GM23248 (cell line): ENCODE data around the gene NUMA1. TPM values are rescaled to one million over a fixed set of nuclear protein-coding genes. Genes with fewer than 3 reads are reported as not detected.
A peak's percentile ranks its signal among the peaks of the same experiment; 100 is the strongest.

Experiments used
- DNase-seq: peaks from one replicate; pipeline ENCODE4 v3.0.0-alpha.2; 2015
- H2AFZ ChIP-seq: fragments of 200-600 bp; sonication (generic); 2 replicates; pipeline ENCODE4 v1.6.1; 2016; ENCODE audit warnings: antibody characterized with exemption
- H3F3A ChIP-seq: fragments of 200-600 bp; sonication (generic); 2 replicates; pipeline ENCODE4 v1.6.1; 2016; ENCODE audit warnings: mild to moderate bottlenecking, antibody characterized with exemption, mixed run types; ENCODE audit not compliant: insufficient read depth
- H3K27ac ChIP-seq: fragments of 200-600 bp; sonication (generic); 2 replicates; pipeline ENCODE4 v1.5.1; 2016; ENCODE audit warnings: mild to moderate bottlenecking
- H3K27me3 ChIP-seq: fragments of 200-600 bp; sonication (generic); replicated peaks from 2 replicates; pipeline ENCODE4 v1.6.1; 2016; ENCODE audit warnings: mild to moderate bottlenecking; ENCODE audit not compliant: insufficient read depth
- H3K36me3 ChIP-seq: fragments of 200-600 bp; sonication (generic); 2 replicates; pipeline ENCODE4 v1.6.1; 2016; ENCODE audit warnings: low read depth, mild to moderate bottlenecking
- H3K4me1 ChIP-seq: fragments of 200-600 bp; sonication (generic); 2 replicates; pipeline ENCODE4 v1.6.1; 2016; ENCODE audit warnings: mild to moderate bottlenecking; ENCODE audit not compliant: insufficient read depth
- H3K4me2 ChIP-seq: fragments of 200-600 bp; sonication (generic); one replicate; pipeline ENCODE4 v1.6.1; 2016; ENCODE audit warnings: mild to moderate bottlenecking; ENCODE audit not compliant: unreplicated experiment
- H3K4me3 ChIP-seq: fragments of 200-600 bp; sonication (generic); 2 replicates; pipeline ENCODE4 v1.5.1; 2016; ENCODE audit warnings: mild to moderate bottlenecking
- H3K79me2 ChIP-seq: fragments of 200-600 bp; sonication (generic); 2 replicates; pipeline ENCODE4 v1.6.1; 2016; ENCODE audit warnings: mild to moderate bottlenecking; ENCODE audit not compliant: insufficient read depth
- H3K9ac ChIP-seq: fragments of 200-600 bp; sonication (generic); 2 replicates; pipeline ENCODE4 v1.6.1; 2016; ENCODE audit warnings: mild to moderate bottlenecking
- H3K9me2 ChIP-seq: fragments of 200-600 bp; sonication (generic); 2 replicates; pipeline ENCODE4 v1.6.1; 2016; ENCODE audit warnings: mixed run types, mild to moderate bottlenecking, moderate library complexity; ENCODE audit not compliant: insufficient read depth
- H3K9me3 ChIP-seq: fragments of 200-600 bp; sonication (generic); one replicate; pipeline ENCODE4 v1.6.1; 2017; ENCODE audit warnings: low read depth
- H4K20me1 ChIP-seq: fragments of 200-600 bp; sonication (generic); 2 replicates; pipeline ENCODE4 v1.6.0; 2016; ENCODE audit not compliant: insufficient read depth
- EZH2 ChIP-seq: fragments of 200-600 bp; sonication (generic); IDR thresholded peaks from 2 replicates; pipeline ENCODE4 v1.6.1; 2018; ENCODE audit warnings: antibody characterized with exemption, mild to moderate bottlenecking; ENCODE audit not compliant: insufficient read depth, poor library complexity, severe bottlenecking
- EZH2phosphoT487 ChIP-seq: fragments of 200-600 bp; sonication (generic); IDR thresholded peaks from 2 replicates; pipeline ENCODE4 v1.6.1; 2018; ENCODE audit warnings: antibody characterized with exemption, moderate library complexity, mild to moderate bottlenecking, low read depth; ENCODE audit not compliant: insufficient read depth
- WGBS, 2 experiments: methylation state at CpG; one replicate each; pipeline ENCODE4 v1.1.6; 2015 to 2017; ENCODE audit warnings: low lambda C conversion rate in 2 of 2, low coverage in 1 of 2; ENCODE audit errors: missing lambda C conversion rate in 2 of 2; 5-methylcytosine and 5-hydroxymethylcytosine counted together
- in situ Hi-C: fragments of 300-500 bp; cut with MboI; formaldehyde crosslinking; loops from 2 replicates; pipeline ENCODE4 v1.15.0; 2020
- polyA plus RNA-seq: library from polyadenylated mRNA; unstranded; fragments of >200 nt; fragmentation: Nextera tagmentation; extraction: Ambion mirVana; gene quantifications from 2 replicates; pipeline ENCODE4 v1.2.1, GENCODE V29; 2016
- total RNA-seq: library from RNA; depleted of rRNA; stranded (reverse); fragments of >200 nt; shearing (Covaris generic); gene quantifications from 2 replicates; pipeline ENCODE4 v1.2.3, GENCODE V29; 2014

NUMA1 gene
- total and polyA plus RNA-seq, 2 experiments from 2014 or later, result 51.5 to 124 TPM

- 0 out of 2 replicates have a peak, but pooled peaks cover 9% of the 10 kb centered on the region for H3K4me1 ChIP-seq
- no peak overlapping the region for H3K4me2 ChIP-seq
- TF ChIP-seq EZH2phosphoT487, result no peak
- no peak for TF ChIP-seq EZH2
- no peaks in the 10 kb centered on the region for H3K9me3 ChIP-seq
- no peaks in the 10 kb centered on the region for H3K27me3 ChIP-seq
- no peak overlapping the region for H3K27ac ChIP-seq
- H3K4me3 ChIP-seq, result no peak overlapping the region
- in situ Hi-C loops, result no loop called here
- WGBS, 2 experiments, result 88 to 92% methylated on average over 4 of the region's 4 CpGs
- H3K9ac ChIP-seq, result no peak overlapping the region
- DNase-seq, result no peak
- peaks cover 13% of the 10 kb centered on the region; the same call in 1 of the 2 replicates for H3K79me2 ChIP-seq
- H3K36me3 ChIP-seq, result peaks cover 6% of the 10 kb centered on the region; the same call in 1 of the 2 replicates
- peaks cover 11% of the 10 kb centered on the region; the same call in 1 of the 2 replicates for H3F3A ChIP-seq
- no peaks in the 10 kb centered on the region for H4K20me1 ChIP-seq
- H2AFZ ChIP-seq, result no peak overlapping the region
- H3K9me2 ChIP-seq, result no peaks in the 10 kb centered on the region
Measured at GRCh38 chr11:71979094-71979493, 101.2 kb downstream of the NUMA1 start.

GRCh38 chr11:71977743-71978418 lies 102.5 kb downstream of the NUMA1 start:
- no peak overlapping the region for H3K27ac ChIP-seq
- no peaks in the 10 kb centered on the region for H3K9me3 ChIP-seq

GRCh38 chr11:71977090-71977489 lies 103.3 kb downstream of the NUMA1 start:
- Histone ChIP-seq H3K9me3 (no peaks in the 10 kb centered on the region), H4K20me1 (no peaks in the 10 kb centered on the region), H2AFZ (no peak overlapping the region), H3K79me2 (peaks cover 13% of the 10 kb centered on the region; the same call in 1 of the 2 replicates), H3K9ac (no peak overlapping the region), H3K27ac (no peak overlapping the region), H3K4me3 (no peak overlapping the region), H3K4me2 (no peak overlapping the region), H3F3A (peaks cover 13% of the 10 kb centered on the region; the same call in 1 of the 2 replicates), H3K9me2 (no peaks in the 10 kb centered on the region), H3K4me1 (0 out of 2 replicates have a peak, but pooled peaks cover 9% of the 10 kb centered on the region), H3K36me3 (peaks cover 6% of the 10 kb centered on the region; the same call in 1 of the 2 replicates), H3K27me3 (no peaks in the 10 kb centered on the region)
- in situ Hi-C loops, result no loop called here
- no peak for DNase-seq
- TF ChIP-seq EZH2, result no peak
- TF ChIP-seq EZH2phosphoT487, result no peak
- 32 to 33% methylated on average over 1 of the region's 1 CpG for WGBS, 2 experiments

More at GRCh38 chr11:71977743-71978418, 102.5 kb downstream of the NUMA1 start:
- Histone ChIP-seq H3K36me3 (peaks cover 6% of the 10 kb centered on the region; the same call in 1 of the 2 replicates), H3K27me3 (no peaks in the 10 kb centered on the region), H3K9ac (no peak overlapping the region), H3F3A (peaks cover 13% of the 10 kb centered on the region; the same call in 1 of the 2 replicates), H2AFZ (no peak overlapping the region), H3K79me2 (peaks cover 13% of the 10 kb centered on the region; the same call in 1 of the 2 replicates), H3K4me3 (no peak overlapping the region), H3K9me2 (no peaks in the 10 kb centered on the region), H3K4me1 (0 out of 2 replicates have a peak, but pooled peaks cover 9% of the 10 kb centered on the region), H3K4me2 (no peak overlapping the region), H4K20me1 (no peaks in the 10 kb centered on the region)
- no peak for TF ChIP-seq EZH2
- TF ChIP-seq EZH2phosphoT487, result no peak
- in situ Hi-C loops, result no loop called here
- WGBS, 2 experiments, result 41 to 46% methylated on average over 7 of the region's 7 CpGs
- DNase-seq, result peak; percentile 69

- H4K20me1 ChIP-seq, result no peaks in the 10 kb centered on the region
- in situ Hi-C loops, result no loop called here
Measured at GRCh38 chr11:71976551-71976950, 103.8 kb downstream of the NUMA1 start.

More at GRCh38 chr11:71976551-71976950, 103.8 kb downstream of the NUMA1 start:
- 87 to 95% methylated on average over 5 of the region's 5 CpGs for WGBS, 2 experiments
- H3K4me1 ChIP-seq, result 0 out of 2 replicates have a peak, but pooled peaks cover 9% of the 10 kb centered on the region
- no peak overlapping the region for H3K9ac ChIP-seq
- H3K27ac ChIP-seq, result no peak overlapping the region
- H2AFZ ChIP-seq, result no peak overlapping the region
- H3K4me3 ChIP-seq, result no peak overlapping the region
- no peak for DNase-seq
- no peak for TF ChIP-seq EZH2phosphoT487
- no peak overlapping the region for H3K4me2 ChIP-seq
- no peaks in the 10 kb centered on the region for H3K9me2 ChIP-seq
- peaks cover 13% of the 10 kb centered on the region; the same call in 1 of the 2 replicates for H3F3A ChIP-seq
- H3K9me3 ChIP-seq, result no peaks in the 10 kb centered on the region
- peaks cover 6% of the 10 kb centered on the region; the same call in 1 of the 2 replicates for H3K36me3 ChIP-seq
- peaks cover 10% of the 10 kb centered on the region; the same call in 1 of the 2 replicates for H3K79me2 ChIP-seq
- H3K27me3 ChIP-seq, result no peaks in the 10 kb centered on the region
